AG10803 (cell line): Measurements from ENCODE around the gene SH2D1A.
"Not testable (repeated sequence)": the region's sequence is repeated elsewhere in the genome, so short reads cannot be mapped to it uniquely, and the experiment has no call there.

ENCODE experiments used
- DNase-seq: peaks from one replicate; pipeline ENCODE4 v3.0.0; 2010; ENCODE audit warnings: low read depth
- H3K4me3 ChIP-seq: 2 replicates; pipeline ENCODE4 v1.5.1; 2011; ENCODE audit warnings: mild to moderate bottlenecking, low read length, control low read depth
- TF ChIP-seq, protein P1 (sequence below): conservative IDR thresholded peaks from 2 replicates; pipeline ENCODE4 v1.5.1; 2011; ENCODE audit warnings: mild to moderate bottlenecking, low read length, control low read depth, inconsistent platforms

Gene SH2D1A

GRCh38 chrX:124346117-124346876 lies at the start of gene SH2D1A:
Gene SH2D1A, plus strand, starts transcription at chrX:124346563. Its CDS starts 80 bp downstream, at chrX:124346643.
- no peak within 1 kb of the TSS for H3K4me3 ChIP-seq
- TF ChIP-seq, protein P1, sequence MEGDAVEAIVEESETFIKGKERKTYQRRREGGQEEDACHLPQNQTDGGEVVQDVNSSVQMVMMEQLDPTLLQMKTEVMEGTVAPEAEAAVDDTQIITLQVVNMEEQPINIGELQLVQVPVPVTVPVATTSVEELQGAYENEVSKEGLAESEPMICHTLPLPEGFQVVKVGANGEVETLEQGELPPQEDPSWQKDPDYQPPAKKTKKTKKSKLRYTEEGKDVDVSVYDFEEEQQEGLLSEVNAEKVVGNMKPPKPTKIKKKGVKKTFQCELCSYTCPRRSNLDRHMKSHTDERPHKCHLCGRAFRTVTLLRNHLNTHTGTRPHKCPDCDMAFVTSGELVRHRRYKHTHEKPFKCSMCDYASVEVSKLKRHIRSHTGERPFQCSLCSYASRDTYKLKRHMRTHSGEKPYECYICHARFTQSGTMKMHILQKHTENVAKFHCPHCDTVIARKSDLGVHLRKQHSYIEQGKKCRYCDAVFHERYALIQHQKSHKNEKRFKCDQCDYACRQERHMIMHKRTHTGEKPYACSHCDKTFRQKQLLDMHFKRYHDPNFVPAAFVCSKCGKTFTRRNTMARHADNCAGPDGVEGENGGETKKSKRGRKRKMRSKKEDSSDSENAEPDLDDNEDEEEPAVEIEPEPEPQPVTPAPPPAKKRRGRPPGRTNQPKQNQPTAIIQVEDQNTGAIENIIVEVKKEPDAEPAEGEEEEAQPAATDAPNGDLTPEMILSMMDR: no peak
- no peak for DNase-seq

- not testable (repeated sequence) for H3K4me3 ChIP-seq, DNase-seq
Observed at GRCh38 chrX:124299323-124299722, 47.0 kb upstream of the SH2D1A start.

DNA sequence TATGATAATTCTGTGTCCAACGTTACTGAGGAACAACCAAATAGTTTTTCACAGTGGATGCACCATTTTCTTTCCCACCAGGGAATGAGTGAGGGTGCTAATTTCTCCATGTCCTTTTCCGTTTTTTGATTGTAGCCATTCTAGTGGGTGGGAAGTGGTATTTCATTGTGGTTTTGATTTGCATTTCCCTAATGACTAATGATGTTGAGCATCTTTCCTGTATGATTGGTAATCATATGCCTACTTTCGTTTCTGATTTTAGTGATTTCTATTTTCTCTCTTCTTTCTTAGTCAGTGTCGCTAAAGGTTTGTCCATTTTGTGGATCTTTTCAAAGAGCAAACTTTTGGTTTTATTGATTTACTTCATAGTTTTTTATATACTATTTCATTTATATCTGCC lies 46.0 kb upstream of the SH2D1A start:
- DNase-seq: no peak
- TF ChIP-seq, protein P1: no peak
- H3K4me3 ChIP-seq: no peak overlapping the region

GRCh38 chrX:124307253-124307907 lies 39.0 kb upstream of the SH2D1A start:
- DNase-seq: no peak
- TF ChIP-seq, protein P1: no peak

DNA sequence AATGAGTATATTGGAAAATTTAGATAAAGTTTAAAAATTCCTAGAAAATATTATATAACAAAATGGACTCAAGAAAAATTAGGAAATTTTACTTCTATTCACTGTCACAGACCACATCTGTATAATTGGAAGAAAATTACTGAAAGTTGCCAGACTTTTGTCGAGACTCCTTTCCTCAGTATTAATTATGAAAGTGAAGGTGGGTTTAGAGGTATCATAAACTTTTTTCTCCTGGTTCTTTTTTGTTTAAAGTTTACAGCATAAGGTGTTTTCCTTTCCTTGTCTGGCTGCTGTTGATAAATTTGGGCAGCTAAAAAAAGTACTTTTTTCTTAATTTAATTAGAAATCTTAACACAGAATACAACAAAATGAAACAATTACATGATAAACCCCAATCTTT lies 20.6 kb upstream of the SH2D1A start:
- TF ChIP-seq, protein P1: no peak
- no peak overlapping the region for H3K4me3 ChIP-seq
- no peak for DNase-seq

More at GRCh38 chrX:124307253-124307907, 39.0 kb upstream of the SH2D1A start:
- H3K4me3 ChIP-seq: no peak overlapping the region

GRCh38 chrX:124328765-124329164 lies 17.6 kb upstream of the SH2D1A start:
- H3K4me3 ChIP-seq: no peak overlapping the region
- TF ChIP-seq, protein P1: no peak
- DNase-seq: peak; percentile 0

GRCh38 chrX:124332481-124333424 lies 13.6 kb upstream of the SH2D1A start, which contains the start of gene TEX13D:
Gene TEX13D, plus strand, starts transcription at chrX:124332660. Its CDS starts 258 bp downstream, at chrX:124332918.
- DNase-seq: no peak
- no peak within 1 kb of the TSS for H3K4me3 ChIP-seq
- TF ChIP-seq, protein P1: no peak
